Measurements from ENCODE around the gene LRRC43. TPM values are rescaled to one million over a fixed set of nuclear protein-coding genes. Genes with fewer than 3 reads are reported as not detected.

Gene LRRC43
- total and polyA plus RNA-seq, 10 of the 15 experiments (the other 5 are each of a cell fraction or from before 2014, with no cell fraction given): 0.23 TPM; not detected in 9

DNA sequence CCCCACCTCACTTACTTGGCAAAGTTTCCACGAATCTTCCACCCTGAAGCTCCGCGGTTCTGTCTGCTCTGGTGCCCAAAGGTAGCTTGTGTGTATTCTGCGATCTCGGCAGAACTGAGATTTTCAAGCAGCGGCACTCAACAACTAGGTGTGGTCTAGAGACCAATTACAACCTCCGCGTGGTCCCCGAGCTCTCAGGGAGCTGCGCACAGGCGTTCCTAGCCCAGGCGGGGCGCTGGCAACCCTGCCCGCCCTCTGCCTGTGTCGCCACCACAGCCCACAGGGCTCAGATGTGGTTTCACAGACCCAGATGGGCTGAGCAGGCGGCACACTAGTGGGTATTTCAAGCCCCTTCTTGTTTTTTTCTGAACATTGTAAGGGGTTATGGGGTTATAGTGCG, 44.4 kb downstream of the LRRC43 start (continued):
- TF ChIP-seq CREB1 (IDR thresholded peaks at IDR 0.05; ENCODE audit: low read depth) (no peak), NFIC (IDR thresholded peaks at IDR 0.05; ENCODE audit: low read depth, low read length) (no peak), SREBF2 (IDR thresholded peaks at IDR 0.05; ENCODE audit: low read length) (no peak)

GRCh38 chr12:122228092-122228491, 45.2 kb downstream of the LRRC43 start:
- Histone ChIP-seq H4K20me1 (ENCODE audit: control insufficient read depth, insufficient read depth) (no peaks in the 10 kb centered on the region; the same call in 1 of the 2 replicates), H3K4me2 (ENCODE audit: control insufficient read depth, insufficient read depth) (no peak overlapping the region), H3K9me3 (replicated peaks; ENCODE audit: control insufficient read depth, insufficient read depth, low read length) (no peaks in the 10 kb centered on the region), H3K79me2 (ENCODE audit: control insufficient read depth, insufficient read depth, low read length) (peaks cover 23% of the 10 kb centered on the region), H3K36me3 (ENCODE audit: control insufficient read depth in 2 of 2, insufficient read depth in 2 of 2, low read length in 1 of 2) (peaks cover 0 to 4% of the 10 kb centered on the region in 2 experiments; a peak in 3 of 4 replicates), H3K27me3 (replicated peaks in 1 of 2; ENCODE audit: control insufficient read depth in 2 of 2, insufficient read depth in 2 of 2, low read length in 1 of 2) (no peaks in the 10 kb centered on the region), H3K4me1 (ENCODE audit: control insufficient read depth, insufficient read depth, low read length) (peaks cover 16% of the 10 kb centered on the region), H3K4me3 (no peak overlapping the region), H2AFZ (ENCODE audit: control insufficient read depth, low read depth, low read length) (no peak overlapping the region), H3K27ac (ENCODE audit: control insufficient read depth, insufficient read depth) (no peak overlapping the region), H3K9ac (ENCODE audit: control insufficient read depth, insufficient read depth, low read length) (no peak overlapping the region)
- TF ChIP-seq MYC (IDR thresholded peaks at IDR 0.05; ENCODE audit: insufficient read depth, insufficient read length, insufficient replicate concordance, low read length, severe bottlenecking): no peak
- no peak for TF ChIP-seq POLR2AphosphoS5 (IDR thresholded peaks at IDR 0.05; ENCODE audit: low read length)
- TF ChIP-seq, protein P1, sequence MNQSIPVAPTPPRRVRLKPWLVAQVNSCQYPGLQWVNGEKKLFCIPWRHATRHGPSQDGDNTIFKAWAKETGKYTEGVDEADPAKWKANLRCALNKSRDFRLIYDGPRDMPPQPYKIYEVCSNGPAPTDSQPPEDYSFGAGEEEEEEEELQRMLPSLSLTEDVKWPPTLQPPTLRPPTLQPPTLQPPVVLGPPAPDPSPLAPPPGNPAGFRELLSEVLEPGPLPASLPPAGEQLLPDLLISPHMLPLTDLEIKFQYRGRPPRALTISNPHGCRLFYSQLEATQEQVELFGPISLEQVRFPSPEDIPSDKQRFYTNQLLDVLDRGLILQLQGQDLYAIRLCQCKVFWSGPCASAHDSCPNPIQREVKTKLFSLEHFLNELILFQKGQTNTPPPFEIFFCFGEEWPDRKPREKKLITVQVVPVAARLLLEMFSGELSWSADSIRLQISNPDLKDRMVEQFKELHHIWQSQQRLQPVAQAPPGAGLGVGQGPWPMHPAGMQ (IDR thresholded peaks at IDR 0.05; ENCODE audit: borderline replicate concordance): no peak
- TF ChIP-seq RUNX3 (IDR thresholded peaks at IDR 0.05; ENCODE audit: low read length): no peak
- no peak for TF ChIP-seq SRF (IDR thresholded peaks at IDR 0.05; ENCODE audit: low read depth in 2 of 2, low read length in 2 of 2)
- TF ChIP-seq YBX1 (IDR thresholded peaks at IDR 0.05): no peak
- TF ChIP-seq SREBF2 (IDR thresholded peaks at IDR 0.05; ENCODE audit: low read length): no peak
- no peak for TF ChIP-seq ESRRA (IDR thresholded peaks at IDR 0.05; ENCODE audit: low read length)
- TF ChIP-seq POLR2A (IDR thresholded peaks at IDR 0.05; ENCODE audit: low read depth, low read length): no peak
- no peak for TF ChIP-seq RELB (IDR thresholded peaks at IDR 0.05; ENCODE audit: low read depth)
- no peak for TF ChIP-seq IRF4 (IDR thresholded peaks at IDR 0.05; ENCODE audit: low read depth, low read length)
- TF ChIP-seq, protein P2, sequence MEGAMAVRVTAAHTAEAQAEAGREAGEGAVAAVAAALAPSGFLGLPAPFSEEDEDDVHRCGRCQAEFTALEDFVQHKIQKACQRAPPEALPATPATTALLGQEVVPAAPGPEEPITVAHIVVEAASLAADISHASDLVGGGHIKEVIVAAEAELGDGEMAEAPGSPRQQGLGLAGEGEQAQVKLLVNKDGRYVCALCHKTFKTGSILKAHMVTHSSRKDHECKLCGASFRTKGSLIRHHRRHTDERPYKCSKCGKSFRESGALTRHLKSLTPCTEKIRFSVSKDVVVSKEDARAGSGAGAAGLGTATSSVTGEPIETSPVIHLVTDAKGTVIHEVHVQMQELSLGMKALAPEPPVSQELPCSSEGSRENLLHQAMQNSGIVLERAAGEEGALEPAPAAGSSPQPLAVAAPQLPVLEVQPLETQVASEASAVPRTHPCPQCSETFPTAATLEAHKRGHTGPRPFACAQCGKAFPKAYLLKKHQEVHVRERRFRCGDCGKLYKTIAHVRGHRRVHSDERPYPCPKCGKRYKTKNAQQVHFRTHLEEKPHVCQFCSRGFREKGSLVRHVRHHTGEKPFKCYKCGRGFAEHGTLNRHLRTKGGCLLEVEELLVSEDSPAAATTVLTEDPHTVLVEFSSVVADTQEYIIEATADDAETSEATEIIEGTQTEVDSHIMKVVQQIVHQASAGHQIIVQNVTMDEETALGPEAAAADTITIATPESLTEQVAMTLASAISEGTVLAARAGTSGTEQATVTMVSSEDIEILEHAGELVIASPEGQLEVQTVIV (IDR thresholded peaks at IDR 0.05; ENCODE audit: borderline replicate concordance, partially characterized antibody): no peak
- TF ChIP-seq SIN3A (IDR thresholded peaks at IDR 0.05; ENCODE audit: low read depth, low read length): no peak
- TF ChIP-seq, protein P3, sequence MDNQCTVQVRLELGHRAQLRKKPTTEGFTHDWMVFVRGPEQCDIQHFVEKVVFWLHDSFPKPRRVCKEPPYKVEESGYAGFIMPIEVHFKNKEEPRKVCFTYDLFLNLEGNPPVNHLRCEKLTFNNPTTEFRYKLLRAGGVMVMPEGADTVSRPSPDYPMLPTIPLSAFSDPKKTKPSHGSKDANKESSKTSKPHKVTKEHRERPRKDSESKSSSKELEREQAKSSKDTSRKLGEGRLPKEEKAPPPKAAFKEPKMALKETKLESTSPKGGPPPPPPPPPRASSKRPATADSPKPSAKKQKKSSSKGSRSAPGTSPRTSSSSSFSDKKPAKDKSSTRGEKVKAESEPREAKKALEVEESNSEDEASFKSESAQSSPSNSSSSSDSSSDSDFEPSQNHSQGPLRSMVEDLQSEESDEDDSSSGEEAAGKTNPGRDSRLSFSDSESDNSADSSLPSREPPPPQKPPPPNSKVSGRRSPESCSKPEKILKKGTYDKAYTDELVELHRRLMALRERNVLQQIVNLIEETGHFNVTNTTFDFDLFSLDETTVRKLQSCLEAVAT (IDR thresholded peaks at IDR 0.05): no peak
- no peak for FAIRE-seq
- no peak for DNase-seq (ENCODE audit: low read depth, low spot score)
- ChIA-PET RAD21 (ENCODE audit: unreplicated experiment) (no interaction called here), SMC1A (ENCODE audit: uncharacterized antibody, unreplicated experiment) (no interaction called here), CTCF (no interaction called here), POLR2A (no interaction called here)
- BruUV-seq (replicated peaks): no TSS peak
- no peak for ATAC-seq
- WGBS (ENCODE audit: insufficient coverage, insufficient replicate concordance, low lambda C conversion rate, missing lambda C conversion rate): 94% methylated on average over 5 of the region's 5 CpGs
- intact Hi-C loops (cut with micrococcal nuclease; ENCODE audit: unreplicated experiment) (no loop called here), in situ Hi-C loops (cut with MboI) (no loop called here)

Measured in GM12878 (cell line).